Activated CD4-positive, alpha-beta T cell treated with anti-CD3 and anti-CD28 coated beads, Interleukin-2, amount 50 U/mL, for 1 hour (primary cell): ENCODE measurements around the gene PGA4.
"Not testable (repeated sequence)": the region's sequence is repeated elsewhere in the genome, so short reads cannot be mapped to it uniquely, and the experiment has no call there.

ENCODE experiments used
- DNase-seq: peaks from one replicate; pipeline ENCODE4 v3.0.0-alpha.2; 2020

PGA4 gene

DNA sequence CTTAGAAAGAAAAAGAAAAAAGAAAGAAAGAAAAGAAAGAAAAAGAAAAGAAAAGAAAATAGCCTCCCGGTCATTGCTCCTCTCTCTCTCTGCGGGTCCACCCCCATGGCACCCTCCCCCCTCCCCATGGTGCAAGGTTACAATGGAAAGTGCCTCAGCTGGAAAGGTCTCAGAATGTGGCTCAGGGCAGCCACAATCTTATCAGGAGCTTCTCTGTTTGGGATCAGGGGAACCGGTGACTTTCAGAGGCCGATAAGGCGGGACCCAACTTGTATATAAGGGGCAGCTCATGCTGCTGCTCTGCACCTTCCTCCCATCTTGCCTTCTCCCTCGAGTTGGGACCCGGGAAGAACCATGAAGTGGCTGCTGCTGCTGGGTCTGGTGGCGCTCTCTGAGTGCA lies at the start of gene PGA4:
PGA4 (plus strand) TSS at position 301 of the 400 bp plus-strand sequence; CDS start at position 355, 54 bp downstream.
- DNase-seq: not testable (repeated sequence)

DNA sequence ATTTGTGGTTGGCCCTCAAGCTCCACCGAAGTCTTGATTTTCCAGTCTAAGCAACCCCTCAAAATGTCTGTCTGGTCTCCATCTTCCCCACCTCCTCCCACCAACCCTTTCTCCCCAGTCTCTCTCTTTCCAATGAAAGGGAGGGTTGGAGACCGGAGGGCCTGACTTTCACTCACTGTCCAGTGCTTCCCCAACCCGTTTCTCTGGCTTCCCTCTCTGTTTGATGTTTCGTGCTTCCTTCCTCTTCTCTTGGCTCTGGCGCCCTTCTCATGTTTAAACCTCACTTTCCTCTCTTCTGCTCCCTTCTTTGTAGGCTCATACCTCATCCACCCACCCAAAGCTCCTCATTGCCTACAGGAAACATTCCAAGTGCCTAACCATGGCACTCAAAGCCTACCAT lies 49.8 kb upstream of the PGA4 start:
- no peak for DNase-seq

DNA sequence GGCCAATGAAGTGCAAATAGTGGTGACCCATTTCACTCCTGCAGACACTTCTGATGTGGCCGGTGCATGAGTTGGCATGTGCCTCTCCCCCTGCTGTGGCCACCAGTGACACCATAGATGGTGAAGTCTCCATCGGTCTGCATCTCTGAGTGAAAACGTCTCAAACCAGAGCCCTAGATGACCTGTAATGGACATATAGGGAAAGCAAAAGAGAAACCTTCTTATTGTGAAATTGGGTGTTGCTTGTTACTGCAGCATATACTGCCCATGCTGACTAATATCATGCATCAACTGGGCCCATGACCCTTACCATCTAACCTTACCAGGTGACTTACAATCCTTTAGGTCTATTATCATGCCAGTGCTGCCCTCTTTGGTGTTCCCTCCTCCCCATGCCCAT lies 49.3 kb upstream of the PGA4 start:
- no peak for DNase-seq

DNA sequence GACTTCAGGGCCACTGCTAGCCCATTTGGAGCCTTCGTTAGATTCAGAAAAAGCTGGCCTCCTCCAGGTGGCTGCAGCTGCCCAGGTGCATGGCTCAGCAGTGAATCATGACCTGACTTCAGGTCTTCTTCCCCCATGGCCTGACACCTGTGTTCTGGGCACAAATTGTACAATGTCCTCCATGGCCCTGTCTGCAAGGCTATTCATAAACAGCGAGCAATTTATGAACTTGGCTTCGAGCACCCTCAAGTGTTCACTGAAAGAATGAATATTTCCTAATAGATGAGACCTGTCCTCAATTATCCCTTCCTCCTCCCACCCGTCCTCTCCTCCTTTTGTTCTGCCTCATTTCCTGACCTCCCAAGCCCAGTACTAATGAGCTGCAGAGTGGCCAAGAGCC lies 48.7 kb upstream of the PGA4 start:
- DNase-seq: no peak

DNA sequence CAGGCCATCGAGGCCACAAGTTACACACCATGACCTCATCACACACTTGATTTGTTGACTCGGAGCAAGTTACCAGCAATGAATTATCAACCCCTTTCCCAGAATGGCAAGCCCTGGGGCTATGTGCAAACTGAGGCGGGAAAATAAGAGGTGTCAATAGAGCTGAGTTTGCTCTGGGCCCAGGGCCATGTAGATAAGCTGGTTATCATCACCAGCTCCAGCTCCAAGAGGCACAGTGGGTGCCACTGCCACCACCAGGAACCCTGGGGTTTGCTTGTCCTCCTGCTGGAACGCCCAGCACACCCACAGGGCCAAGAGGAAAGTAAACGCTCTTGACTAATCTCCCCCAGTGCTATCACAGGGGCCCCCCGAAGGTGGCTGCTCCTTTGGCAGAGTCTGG lies 47.9 kb upstream of the PGA4 start:
- DNase-seq: no peak

DNA sequence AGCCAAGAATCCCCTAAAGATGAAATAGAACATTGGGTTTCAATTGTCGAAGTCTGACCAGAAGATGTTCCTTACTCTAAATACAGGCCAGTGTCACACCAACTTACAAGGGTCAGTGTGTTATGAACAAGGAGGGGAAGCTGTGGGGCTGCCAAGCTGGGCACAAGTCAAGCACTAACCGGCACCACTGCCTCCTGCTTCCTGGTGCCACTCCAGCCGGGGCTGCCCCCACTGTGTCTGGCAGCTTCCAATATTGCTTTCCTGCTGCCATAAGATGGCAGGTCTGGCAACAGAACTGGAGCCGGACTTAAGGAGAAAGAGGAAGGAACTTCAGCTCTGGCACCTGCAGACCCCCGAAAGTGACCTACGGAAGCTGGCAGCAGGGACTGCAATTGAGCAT lies 47.2 kb upstream of the PGA4 start:
- no peak for DNase-seq

DNA sequence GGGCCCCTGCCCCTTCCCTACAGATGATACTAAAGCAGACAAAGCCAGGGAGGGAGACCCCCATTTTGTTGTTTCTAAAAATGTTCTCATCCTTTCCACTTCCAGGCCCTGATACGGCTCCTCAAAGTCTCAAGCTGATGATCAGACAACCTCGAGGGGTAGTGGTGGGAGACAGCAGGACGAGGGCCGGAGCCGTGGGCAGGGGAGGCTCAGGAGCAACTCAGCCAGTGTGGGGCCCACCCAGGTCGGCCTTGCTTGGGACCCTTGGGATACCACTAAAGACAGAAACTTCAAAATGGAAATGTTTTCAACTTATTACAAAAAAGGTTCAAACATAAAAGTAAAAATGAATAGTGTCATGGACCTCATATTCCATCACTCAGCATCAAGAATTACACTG lies 45.7 kb upstream of the PGA4 start:
- no peak for DNase-seq

DNA sequence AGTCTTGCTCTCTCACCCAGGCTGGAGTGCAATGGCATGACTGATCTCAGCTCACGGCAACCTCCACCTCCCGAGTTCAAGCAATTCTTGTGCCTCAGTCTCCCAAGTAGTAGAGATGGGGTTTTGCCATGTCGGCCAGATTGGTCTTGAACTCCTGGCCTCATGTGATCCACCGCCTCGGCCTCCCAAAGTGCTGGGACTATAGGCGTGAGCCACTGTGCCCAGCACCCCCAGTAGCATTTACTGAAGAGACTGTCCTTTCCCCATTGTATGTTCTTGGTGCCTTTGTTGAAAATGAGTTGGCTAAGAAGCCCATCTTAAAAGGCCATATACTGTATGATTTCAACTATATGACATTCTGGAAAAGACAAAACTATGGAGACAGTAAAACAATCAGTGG lies 41.9 kb upstream of the PGA4 start:
- not testable (repeated sequence) for DNase-seq

DNA sequence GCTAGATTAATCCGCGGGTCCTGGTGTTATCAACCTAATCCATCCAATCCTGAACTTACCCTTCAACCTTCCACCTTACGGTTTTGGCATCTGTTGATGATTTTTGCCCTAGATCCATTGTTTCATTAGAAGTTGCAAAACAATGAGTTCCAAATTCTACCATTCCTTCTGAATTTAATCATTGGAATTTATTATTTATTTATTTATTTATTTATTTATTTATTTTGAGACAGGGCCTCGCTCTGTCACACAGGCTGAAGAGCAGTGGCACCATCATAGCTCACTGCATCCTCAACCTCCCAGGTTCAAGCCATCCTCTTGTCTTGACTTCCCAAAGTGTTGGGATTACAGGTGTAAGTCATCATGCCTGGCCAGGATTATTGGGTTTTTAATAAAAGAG lies 40.7 kb upstream of the PGA4 start:
- DNase-seq: no peak

DNA sequence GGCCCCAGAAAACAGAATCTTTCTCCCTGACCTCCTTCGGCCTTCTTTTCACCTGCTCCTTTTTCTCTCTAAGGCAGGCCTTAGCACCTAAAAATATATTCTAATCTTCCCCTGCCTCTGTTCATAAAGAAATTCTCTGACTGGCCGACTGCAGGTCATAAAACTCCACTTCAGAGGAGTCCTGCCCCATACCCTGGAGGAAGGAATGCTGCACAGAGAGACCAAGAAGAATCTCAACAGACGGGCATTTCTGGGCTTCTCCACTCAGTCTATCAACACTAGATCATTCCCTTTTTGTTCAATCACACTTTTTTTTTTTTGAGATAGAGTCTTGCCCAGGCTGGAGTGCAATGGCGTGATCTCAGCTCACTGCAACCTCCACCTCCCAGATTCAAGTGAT lies 38.5 kb upstream of the PGA4 start:
- no peak for DNase-seq

DNA sequence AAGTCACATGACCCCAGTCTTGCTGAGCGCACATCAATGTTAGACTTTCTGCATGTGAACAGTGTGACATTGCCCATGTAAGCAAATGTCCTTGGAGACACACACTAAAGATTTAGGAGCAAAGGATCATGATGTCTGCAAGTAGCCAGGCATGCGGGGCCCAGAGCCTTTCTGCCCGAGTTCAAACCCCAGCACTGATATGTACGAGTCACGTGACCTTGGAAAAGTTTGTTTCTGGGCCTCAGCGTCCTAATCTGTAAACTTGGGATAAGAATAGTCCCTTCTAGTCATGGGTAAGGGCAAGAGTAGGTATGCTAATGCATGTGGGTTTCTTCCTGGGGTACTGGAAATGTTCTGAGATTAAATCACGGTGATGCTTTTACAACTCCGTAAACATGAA lies 35.6 kb upstream of the PGA4 start:
- DNase-seq: no peak

DNA sequence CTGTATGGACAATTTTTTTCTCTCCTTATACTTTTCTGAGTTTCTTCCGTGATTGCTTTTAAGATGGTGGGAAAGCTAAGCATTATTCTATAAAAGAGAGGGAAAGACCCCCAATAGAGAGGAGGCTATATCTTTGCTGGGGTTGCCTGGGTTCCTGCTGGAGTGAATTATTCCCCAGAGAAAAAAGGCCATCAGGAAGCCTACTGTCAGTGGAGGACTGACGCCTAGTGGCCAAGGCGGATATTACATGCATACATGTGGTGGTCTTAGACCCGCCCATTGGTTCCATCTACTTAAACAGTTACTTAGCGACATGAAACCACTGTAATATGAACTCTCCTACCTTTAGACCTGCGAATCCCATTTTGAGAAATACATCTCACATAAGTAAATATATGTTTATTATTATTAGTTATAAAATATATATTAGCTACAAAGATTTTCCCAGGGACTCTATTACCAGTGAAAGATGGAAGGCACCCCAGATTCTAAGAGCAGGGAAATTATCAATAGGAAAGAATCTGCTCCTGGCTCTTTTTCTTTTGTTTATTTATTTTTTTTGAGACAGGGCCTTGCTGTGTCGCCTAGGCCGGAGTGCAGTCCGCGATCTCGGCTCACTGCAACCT lies 34.5 kb upstream of the PGA4 start:
- peak; percentile 79 for DNase-seq

DNA sequence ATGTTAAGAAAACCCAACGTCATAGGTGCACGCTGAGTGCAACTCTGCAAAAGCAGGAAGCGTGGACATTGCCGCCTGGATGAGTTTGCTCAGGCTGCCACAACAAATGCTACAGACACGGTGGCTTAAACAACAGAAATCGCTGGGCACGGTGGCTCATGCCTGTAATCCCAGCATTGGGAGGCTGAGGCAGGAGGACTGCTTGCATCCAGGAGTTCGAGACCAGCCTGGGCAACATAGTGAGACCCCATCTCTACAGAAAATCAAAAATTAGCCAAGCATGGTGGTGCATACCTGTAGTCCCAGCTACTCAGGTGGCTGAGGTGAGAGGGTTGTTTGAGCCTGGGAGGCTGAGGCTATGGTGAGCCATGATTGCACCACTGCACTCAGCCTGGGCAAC lies 32.2 kb upstream of the PGA4 start:
- no peak for DNase-seq

DNA sequence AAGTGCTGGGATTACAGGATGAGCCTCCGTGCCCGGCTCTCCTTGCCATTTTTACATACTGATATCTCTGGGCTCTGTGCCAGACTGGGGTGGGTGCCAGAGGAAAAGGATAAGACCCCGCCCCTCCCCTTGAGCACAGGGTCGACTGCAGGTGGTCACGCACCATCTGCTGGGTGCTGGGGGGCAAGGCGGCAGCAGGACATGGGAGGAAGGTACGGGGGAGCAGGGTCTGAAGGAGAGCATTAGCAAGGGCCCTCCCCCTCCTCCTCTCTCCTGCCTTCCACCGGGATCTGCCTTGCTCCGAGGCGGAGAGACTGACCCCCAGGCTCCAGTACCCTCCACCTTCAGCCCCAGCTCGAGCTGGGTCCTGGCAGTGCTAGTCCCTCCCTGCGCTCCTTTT lies 28.6 kb upstream of the PGA4 start:
- DNase-seq: no peak

DNA sequence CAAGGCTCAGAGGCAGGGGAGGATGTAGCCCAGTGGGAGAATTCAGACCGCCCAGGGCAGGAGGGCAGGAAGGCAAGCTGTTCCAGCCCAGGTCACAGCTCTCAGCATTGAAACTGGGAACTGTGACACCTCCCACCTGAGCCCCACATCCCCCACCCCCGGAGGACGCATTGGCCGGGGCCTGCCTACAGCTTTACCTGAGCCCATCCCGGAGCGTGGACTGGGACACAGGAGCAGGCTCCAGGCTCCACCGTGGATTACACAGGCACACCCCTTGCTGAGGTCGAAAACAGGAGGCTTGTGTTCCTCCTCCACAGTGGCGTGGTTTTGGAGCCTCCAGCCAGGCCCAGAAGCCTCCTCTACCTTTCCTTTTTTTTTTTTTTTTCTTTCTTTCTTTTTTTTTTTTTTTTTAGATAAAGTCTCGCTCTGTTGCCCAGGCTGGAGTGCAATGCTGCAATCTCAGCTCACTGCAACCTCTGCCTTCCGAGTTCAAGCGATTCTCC lies 27.9 kb upstream of the PGA4 start:
- DNase-seq: no peak

DNA sequence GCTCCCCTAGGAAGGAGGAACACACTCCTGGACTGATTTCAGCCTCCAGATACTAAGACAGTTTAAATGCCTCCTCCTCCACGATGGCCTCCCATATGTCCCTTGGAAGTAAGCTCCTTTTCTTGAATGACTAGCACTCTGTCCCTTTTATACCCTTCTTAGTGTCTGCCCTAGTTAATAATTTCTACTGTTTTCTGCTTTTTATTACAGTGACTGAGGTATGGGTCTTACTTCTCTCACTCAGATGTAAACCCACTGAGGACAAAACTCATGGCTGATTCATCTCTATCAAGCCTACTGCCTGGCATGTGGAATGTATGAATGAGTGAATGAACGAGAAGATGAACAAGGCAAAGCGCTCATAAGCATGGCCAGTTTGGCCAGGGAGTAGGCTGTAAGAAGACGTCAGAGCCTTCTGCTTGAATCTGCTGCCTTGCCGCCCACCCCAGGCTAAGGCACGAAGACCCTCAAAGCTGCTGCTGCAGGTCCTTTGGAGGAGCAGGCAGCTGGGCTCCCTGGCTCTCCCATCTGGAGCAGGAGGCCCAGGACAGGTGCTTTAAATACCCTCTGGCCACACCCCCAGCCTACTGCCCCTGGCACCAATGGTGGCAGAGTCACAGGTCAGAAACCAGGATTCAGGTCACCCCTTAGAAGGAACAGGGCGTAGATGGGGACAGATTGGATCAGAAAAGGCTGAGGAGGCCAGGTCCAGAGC lies 27.0 kb upstream of the PGA4 start:
- no peak for DNase-seq

DNA sequence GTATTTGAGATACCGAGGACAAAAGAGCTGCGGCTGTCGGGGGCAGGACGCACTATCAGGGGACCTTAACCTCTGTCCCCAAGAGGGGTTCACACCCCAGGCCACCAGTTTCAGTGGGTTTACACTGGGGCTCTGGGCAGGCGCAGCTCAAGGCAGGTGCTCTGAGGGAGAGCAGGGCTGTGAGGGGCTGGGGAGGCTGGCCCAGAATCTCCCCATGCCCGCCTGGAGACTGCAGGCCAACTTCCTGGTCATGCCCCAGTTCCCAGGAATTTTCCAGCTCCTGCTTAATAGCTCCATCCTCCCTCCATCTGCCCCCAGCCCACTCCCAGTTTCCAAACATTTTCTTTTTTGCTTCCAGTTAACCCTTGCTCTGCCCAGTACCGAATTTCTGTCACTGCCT lies 26.4 kb upstream of the PGA4 start:
- no peak for DNase-seq

DNA sequence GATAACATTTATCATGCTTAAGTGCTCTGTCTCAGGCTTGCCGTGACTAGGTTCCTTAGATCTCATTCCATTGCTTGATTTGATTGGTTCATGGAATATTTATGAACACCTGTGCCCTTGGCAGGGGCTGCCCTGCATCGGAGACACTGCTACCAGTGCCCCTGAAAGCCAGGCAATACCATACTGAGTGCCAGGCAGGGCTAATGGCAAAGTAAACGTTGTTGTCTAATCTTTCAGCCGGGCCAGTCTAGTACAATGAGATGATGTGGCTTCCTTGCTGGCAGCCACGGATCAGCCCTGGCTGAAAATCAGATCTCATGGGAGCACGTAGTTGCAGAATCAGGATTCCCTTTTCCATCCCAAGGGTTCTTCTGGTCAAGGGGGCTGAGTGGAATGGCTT lies 23.8 kb upstream of the PGA4 start:
- DNase-seq: no peak

DNA sequence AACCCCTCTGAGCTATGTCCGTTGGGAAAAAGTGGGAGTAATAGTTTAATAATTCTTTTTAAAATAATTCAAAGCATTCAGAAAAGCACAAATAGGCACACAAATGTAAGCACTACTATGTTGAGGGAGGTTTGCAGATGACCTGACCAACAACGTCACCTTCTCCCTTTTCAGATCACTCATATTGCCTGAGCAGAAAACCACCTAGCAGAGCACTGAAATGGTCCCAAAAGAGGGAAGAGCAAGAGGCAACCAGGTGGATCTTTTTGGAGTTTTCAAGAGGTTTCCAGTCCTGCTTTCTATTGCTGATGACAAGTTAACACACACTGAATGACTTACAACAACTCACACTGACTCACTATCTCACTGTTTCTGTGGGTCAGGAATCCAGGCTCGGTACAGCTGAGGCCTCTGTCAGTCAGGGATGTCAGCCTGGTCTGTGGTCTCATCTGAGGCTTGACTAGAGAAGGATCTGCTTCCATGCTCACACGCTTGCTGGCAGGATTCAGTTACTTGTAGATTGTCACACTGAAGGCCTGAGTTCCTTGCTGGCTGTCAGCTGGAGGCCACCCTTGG lies 23.1 kb upstream of the PGA4 start:
- DNase-seq: no peak

DNA sequence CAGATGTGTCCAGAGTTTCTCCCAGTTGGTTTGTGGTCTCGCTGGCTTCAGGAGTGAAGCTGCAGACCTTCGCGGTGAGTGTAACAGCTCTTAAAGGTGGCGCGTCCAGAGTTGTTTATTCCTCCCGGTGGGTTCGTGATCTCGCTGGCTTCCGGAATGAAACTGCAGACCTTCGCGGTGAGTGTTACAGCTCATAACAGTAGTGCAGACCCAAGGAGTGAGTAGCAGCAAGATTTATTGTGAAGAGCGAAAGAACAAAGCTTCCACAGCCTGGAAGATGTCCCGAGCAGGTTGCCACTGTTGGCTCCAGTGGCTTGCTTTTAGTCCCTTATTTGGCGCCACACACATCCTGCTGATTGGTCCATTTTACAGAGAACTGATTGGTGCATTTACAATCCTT lies 20.7 kb upstream of the PGA4 start:
- no peak for DNase-seq

DNA sequence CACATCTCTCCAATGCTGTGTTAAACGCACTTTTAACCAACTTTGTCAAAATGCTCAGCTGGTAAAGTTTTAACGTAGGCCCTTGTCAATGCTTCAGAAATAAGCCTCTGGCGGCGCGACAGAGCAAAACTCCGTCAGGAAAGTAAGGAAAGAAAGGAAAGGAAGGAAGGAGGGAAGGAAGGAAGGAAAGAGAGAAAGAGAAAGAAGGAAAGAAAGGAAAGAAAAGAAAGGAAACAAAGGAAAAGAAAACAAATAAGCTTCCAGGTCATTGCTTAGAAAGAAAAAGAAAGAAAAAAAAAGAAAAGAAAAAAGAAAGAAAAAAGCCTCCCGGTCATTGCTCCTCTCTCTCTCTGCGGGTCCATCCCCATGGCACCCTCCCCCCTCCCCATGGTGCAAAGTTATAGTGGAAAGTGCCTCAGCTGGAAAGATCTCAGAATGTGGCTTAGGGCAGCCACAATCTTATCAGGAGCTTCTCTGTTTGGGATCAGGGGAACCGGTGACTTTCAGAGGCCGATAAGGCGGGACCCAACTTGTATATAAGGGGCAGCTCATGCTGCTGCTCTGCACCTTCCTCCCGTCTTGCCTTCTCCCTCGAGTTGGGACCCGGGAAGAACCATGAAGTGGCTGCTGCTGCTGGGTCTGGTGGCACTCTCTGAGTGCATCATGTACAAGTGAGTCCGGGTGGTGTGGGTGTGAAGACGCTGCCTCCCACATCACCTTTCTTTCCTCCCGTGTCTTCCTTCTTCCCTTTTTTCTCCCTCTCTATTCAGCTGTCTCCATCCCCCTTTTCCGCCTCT lies 19.0 kb upstream of the PGA4 start, which contains the start of gene PGA3:
PGA3 (plus strand) TSS at position 566 of the 797 bp plus-strand sequence; CDS start at position 616, 50 bp downstream.
- not testable (repeated sequence) for DNase-seq

DNA sequence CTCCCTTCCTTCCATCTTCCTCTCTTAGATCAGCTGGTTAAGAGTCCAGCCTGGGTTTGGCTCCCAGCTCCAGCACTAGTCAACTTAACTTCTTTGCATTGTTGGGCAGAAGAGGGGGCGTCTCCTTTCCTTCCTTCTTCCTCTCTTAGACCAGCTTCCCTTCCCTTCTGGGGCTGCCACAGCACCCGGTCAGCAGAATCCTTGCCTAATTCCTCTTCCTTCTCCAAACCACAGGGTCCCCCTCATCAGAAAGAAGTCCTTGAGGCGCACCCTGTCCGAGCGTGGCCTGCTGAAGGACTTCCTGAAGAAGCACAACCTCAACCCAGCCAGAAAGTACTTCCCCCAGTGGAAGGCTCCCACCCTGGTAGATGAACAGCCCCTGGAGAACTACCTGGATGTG lies 18.3 kb upstream of the PGA4 start:
- DNase-seq: not testable (repeated sequence)

DNA sequence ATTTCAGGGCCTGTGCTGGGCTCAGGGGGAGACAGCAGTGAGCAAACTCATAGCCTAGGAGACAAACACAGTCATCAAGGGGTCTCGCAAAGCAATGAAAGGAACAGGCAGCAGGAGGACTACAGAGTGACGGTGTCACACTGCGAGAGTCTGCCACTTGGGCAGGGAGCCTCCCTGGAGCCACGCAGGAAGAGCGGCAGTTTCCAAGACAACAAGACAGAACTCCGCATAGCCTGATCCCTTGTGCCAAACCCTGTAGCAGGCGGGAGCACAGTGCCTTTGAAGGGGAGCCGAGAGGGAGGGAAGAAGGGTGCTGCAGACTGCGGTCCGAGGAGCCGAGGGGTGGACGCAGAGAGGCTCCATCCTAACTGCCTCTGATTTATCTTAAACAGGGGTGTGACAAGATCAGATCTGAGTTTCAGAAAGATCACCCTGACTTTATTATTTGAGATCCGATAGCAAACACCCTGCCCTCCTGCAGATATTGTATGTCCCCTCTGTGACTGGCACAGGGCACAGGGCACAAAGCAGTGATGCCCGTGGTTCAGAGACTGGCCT lies 17.6 kb upstream of the PGA4 start:
- not testable (repeated sequence) for DNase-seq
